ENCODE measurements around the gene CTTN.

Gene CTTN

DNA sequence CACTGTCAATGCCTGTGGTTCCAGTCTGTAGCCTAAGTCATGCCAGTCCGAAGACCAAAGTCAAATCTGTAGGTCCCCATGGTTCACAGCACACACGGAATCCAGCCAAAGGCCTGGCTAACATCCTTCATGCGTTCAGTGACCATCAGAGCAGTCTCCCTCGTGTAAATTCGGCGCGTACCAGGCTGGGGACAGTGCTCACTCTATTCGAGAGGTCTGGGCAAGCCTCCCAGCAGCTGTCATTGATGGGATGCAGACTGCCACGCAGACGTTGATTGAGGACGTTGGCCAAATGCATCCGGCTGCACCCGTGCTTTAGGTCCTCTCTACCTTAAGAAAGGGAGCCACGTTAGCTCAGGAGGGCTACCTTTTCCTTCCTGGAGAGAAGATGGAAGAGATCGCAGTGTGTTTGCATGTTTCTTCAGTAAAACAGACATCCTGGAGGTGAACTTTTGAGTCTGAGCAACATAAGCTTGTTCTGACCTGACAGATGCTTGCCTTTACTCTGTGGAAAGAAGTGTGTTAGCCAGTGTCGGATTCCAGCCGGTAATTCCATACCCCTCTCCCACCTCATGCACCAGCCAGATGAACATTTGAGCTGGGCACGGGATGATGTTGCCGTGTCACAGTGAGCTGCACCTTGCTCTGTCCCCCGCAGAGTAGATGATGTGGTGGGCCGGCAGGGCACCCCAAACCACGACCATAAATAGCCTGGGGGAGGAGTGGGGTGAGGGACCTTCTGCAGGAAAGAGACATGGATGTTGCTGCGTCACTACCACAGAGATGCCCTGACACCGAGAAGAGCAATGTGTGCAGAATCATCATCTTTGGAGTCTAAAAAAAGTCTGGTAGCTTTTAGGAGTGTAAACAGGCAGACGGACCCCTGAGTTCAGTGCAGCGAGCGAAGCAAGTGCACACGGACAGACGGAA, 12.2 kb downstream of the CTTN start:
- DNase-seq: no peak

GRCh38 chr11:70411713-70412452, 13.6 kb downstream of the CTTN start:
- no peak for DNase-seq

DNA sequence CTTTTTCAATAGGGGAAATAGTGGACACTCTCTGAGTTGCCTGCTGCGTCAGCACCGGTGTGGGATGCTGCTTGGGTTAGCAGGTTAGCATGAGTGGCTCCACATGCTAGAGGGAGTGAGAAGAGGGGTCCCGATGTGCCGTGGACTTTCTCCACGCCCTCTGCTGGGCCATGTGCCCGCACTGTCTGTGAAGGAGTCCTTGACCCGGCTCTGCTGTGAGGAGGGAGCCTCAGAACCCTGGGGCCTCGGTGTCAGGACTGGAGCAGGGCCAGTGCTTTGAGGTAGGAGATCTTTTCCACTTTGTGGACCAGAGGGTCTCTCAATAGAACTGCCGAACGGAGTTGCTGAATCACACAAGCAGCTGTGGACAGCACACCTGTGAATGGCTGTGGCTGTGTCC, 14.8 kb downstream of the CTTN start:
- no peak for DNase-seq

DNA sequence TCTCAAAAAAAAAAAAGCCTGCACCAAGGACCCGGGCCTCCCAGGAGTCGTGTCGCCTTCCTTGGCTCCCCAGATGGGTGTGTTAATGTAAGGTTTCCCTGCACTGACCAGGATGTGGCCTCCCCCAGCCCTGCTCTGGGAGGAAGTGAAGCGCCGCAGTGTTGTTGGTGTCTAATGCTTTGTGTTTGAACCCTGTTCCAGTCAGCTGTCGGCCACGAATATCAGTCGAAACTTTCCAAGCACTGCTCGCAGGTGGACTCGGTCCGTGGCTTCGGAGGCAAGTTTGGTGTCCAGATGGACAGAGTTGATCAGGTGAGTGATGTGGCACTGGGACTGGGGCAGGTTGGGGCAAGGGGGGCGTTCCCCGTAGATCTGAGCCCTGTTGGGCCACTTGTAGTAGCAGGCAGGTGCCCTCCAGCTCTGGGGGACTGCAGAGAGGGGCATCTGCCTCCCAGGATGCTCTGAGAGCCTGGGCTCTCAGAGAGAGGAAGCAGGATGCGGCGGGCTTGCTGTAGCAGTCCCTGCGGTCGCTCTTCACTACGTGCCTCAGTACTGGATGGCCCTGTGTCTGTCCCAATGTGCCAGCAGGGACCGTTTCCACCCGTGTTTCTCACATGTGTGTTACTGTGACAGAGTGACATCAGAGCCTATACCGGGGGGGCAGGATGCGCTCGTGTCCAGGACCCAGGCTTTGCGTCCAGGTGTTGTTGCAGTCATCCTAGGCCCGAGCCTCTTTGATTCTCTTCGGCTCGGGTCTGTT, 16.2 kb downstream of the CTTN start:
- no peak for DNase-seq

- DNase-seq: no peak
Observed at GRCh38 chr11:70415191-70415590, 16.9 kb downstream of the CTTN start.

DNA sequence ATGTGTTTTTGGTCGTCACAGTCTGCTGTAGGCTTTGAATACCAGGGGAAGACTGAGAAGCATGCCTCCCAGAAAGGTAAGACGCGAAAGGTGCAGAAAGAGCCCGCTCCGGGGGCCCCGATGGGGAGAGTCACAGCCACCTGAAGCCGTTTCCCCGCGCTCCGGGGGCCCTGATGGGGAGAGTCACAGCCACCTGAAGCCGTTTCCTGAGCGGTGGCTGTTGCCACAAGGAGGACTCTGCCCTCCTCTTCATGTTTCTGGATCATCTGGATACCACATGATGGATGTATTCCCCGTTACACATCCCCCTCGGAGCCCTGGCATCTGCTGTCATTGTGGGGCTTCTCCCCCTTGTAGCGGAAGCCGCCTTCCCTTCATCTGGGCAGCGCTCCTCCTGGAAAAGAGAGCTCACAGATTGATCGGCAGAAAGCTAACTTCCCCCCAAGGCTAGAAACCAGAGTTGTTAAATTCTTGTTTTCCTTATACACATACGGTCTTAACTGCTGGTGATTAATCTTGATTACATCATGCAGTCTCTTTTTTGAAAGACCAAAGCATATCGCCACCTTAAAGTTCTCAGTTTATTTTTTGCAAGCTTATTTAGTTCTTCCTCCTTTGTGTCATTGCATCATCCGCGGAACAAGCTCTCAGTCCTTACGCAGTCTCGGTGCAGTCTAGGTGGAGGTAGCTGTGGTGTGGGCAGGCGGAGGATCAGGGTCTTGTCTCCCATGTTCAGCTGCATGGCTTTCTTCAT, 17.5 kb downstream of the CTTN start:
- no peak for DNase-seq

DNA sequence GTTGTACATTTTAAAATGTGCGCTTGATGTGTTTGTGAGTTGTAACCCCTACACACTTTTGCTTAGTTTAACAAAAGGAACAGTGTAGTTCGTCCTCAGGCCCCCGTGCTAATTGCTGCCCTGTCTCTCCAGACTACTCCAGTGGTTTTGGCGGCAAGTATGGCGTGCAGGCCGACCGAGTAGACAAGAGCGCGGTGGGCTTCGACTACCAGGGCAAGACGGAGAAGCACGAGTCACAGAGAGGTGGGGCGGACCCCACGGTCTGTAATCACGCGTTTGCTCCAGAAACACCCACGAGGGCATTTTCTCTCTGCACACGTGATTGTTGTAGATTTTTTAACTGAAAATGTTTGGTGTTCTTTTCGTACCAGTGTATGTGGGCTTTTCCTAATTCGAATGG, 18.6 kb downstream of the CTTN start:
- no peak for DNase-seq

DNA sequence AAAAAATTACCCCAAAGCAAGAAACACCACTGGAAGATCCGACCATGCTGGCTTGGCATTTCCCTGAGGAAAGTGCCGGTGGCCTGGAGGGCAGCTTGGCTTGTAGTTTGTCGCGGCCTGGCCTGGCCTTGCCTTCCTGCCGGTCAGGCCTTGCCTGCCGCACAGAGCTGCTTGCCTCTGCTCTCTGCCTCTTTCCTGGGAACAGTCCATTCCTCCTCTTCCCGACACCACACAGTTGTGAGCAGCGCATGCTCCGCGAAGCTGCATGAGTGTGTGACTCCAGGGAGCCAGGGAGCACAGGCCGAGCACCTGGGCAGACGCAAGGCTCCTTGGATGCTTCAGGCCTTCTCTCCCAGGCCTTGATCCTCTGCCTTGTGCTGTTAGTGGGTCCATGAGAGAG, 19.8 kb downstream of the CTTN start:
- no peak for DNase-seq

DNA sequence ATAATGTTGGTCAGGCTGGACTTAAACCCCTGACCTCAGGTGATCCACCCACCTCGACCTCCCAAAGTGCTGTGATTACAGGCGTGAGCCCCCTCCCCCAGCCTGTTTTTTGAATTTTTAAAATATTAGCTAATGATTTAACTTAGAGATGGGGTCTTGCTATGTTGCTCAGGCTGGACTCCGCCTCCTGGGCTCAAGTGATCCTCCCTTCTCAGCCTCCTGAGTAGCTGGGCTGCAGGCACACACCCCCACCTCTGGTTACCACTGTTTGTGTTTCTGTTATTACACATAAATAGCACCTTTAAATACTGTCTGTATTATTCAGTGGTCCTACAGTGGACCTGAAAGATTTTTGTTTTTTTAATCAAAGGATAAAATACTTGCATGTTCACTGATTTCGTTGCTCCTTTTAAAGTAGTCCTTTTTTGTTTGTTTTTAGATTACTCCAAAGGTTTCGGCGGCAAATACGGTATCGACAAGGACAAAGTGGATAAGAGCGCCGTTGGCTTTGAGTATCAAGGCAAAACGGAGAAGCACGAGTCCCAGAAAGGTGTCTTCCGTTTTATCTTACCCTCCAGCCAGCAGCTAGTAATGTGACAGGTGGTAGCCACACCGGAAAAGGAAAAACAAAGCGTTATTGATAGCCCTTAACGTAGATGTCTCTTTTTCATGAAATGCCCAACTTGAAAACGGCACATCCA, 21.1 kb downstream of the CTTN start:
- DNase-seq: no peak

GRCh38 chr11:70420008-70420464, 21.7 kb downstream of the CTTN start:
- no peak for DNase-seq

DNA sequence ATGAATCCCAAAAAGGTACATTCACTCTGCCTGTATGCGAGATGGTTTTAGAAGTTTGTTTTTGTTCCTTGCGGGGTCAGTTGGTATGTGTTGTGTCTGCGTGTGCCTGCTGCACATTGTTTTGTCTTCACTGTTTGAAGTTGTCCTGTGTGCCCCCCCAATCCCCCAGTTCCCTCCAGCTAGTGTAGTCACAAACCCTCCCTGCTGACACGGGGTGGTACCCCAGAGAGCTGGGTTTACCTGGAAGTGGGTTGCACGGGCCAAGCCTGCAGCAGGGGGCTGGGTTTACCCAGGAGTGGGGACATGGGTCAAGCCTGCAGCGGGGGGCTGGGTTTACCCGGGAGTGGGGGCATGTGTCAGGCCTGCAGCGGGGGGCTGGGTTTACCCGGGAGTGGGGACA, 22.2 kb downstream of the CTTN start:
- no peak for DNase-seq

- DNase-seq: no peak
Observed at GRCh38 chr11:70421123-70421522, 22.8 kb downstream of the CTTN start.

DNA sequence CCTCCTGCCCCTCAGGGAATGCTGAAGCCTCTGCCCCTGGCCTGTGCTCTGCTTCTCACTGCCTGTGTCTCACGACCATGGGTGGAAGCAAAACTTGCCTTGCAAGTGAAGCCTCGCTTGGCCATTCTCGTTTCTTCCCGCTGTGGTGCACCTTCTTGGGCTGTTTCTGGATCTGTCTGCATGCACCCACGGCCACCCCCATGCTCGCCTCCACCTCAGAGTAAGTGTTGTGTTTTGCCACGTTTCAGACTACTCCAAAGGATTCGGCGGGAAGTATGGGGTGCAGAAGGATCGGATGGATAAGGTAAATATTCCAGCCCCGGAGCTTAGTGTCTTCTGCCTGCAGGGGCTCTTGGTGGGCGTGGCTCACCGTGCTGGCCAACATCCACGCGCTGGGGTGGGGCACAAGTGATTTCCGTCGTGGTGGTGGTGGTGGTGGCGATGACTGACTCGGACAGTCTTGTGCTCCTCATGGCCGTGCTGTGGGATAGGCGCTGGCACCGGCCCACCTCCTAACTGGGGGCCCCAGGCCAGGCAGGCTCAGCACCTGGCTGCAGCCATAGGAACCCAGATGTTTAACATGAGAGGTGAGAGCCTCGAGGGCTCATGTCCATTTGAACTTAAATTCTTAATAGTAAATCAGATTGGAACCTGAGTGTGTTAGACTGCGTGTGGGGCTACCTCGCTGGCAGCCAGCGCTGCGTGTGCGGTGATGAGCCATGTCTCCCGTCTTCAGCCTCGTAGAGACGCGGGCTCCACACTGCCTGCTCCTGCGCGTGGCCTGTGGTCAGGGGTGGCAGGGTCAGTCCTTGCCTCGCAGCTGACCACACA, 24.6 kb downstream of the CTTN start:
- DNase-seq: no peak

GRCh38 chr11:70423523-70424505, 25.5 kb downstream of the CTTN start:
- DNase-seq: no peak

DNA sequence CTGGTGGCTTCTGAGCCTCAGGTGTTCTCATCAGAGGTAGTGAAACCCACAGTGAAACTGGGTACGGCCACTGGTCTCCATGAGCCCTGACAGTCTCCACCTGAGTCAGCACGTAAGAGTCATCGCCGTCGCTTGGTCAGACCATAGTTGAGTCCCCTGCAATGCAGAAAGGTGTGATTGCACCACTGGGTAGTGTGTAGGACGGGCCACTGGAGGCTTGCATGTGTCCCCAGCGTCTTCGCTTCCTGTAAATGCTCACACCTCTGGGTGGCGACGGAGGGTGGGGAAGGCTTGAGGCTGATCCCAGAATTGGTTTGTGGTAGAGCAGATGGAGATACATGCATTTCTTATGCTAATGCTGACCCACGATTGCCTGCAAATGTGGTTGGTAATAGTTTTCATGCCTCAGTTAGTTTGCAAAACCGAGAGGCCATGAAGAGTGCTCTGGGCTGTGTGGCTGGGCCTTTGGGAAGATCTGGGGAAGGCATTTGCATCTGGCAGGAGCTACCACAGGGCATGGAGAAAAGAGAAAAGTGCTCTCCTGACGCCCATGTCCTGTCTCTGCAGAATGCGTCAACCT, 26.5 kb downstream of the CTTN start:
- no peak for DNase-seq

GRCh38 chr11:70427436-70427835, 29.1 kb downstream of the CTTN start:
- no peak for DNase-seq

GRCh38 chr11:70428701-70429427, 30.5 kb downstream of the CTTN start:
- DNase-seq: no peak

- DNase-seq: no peak
Observed at GRCh38 chr11:70429428-70429705, 31.0 kb downstream of the CTTN start.

Data from NCI-H1694 (cell line).